Immature natural killer cell (primary cell): Measurements from ENCODE around the gene RUNX1. TPM values are rescaled to one million over a fixed set of nuclear protein-coding genes. Genes with fewer than 3 reads are reported as not detected.

Experiments
- DNase-seq, 3 donors: peaks; one replicate each; pipeline ENCODE4 v3.0.0; 2022; ENCODE audit warnings: mixed read lengths in 1 of 3
- H3K27ac Mint-ChIP-seq, 6 donors: one replicate each; pipeline ENCODE4 v1.8.0; 2020; ENCODE audit warnings: mixed read lengths in 6 of 6, mild to moderate bottlenecking in 5 of 6, inconsistent platforms in 4 of 6, moderate library complexity in 3 of 6
- H3K27me3 Mint-ChIP-seq, 3 donors: one replicate each; pipeline ENCODE4 v1.8.0; 2020 to 2021; ENCODE audit warnings: low read depth in 3 of 3, mild to moderate bottlenecking in 3 of 3, mixed read lengths in 3 of 3, moderate library complexity in 3 of 3, inconsistent platforms in 1 of 3
- H3K36me3 Mint-ChIP-seq, 3 donors: one replicate each; pipeline ENCODE4 v1.8.0; 2020; ENCODE audit warnings: mixed read lengths in 3 of 3, inconsistent platforms in 2 of 3, mild to moderate bottlenecking in 2 of 3
- H3K4me1 Mint-ChIP-seq, 2 donors: one replicate each; pipeline ENCODE4 v1.8.0; 2020; ENCODE audit warnings: inconsistent platforms in 2 of 2, mild to moderate bottlenecking in 2 of 2, mixed read lengths in 2 of 2, moderate library complexity in 1 of 2
- H3K4me3 Mint-ChIP-seq, 5 donors: one replicate each; pipeline ENCODE4 v1.8.0; 2020; ENCODE audit warnings: mild to moderate bottlenecking in 5 of 5, mixed read lengths in 5 of 5, inconsistent platforms in 3 of 5, moderate library complexity in 3 of 5
- H3K9me3 Mint-ChIP-seq, 6 donors: one replicate each; pipeline ENCODE4 v1.8.0; 2020; ENCODE audit warnings: mild to moderate bottlenecking in 6 of 6, mixed read lengths in 6 of 6, inconsistent platforms in 4 of 6, moderate library complexity in 3 of 6
- polyA plus RNA-seq, 3 donors: library from polyadenylated mRNA; unstranded; fragments of 300-500 nt; fragmentation: Illumina TruSeq; gene quantifications; one replicate each; pipeline ENCODE4 v1.2.3, GENCODE V29; 2021

RUNX1 gene
- polyA plus RNA-seq, 3 donors from 2014 or later: 6.2 to 25.2 (median 10.6) TPM

DNA sequence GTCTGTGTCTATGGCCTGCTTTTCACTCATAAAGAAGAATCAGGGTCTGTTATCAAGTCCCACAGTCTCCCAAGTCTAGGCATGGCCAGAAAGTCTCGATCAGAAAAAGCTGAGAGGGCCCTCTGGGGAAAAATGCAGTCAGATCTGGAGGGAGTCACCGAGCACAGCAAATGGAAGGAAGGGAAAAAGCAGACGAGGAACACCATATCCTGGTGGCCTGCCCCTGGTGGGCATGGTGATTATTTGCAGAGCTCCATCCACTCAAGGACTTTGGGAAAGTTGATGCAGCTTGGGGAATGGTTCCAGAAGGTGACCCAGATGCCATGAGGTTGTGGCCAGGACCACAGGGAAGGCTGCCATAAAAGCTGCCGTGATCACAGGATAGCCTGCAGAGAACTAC, 191.2 kb downstream of the RUNX1 start:
- H3K27ac Mint-ChIP-seq: peak overlapping the region in 3 of 6 donors; percentile 31 to 64 (median 35)
- no peaks in the 10 kb centered on the region for H3K9me3 Mint-ChIP-seq
- no peak for DNase-seq
- H3K36me3 Mint-ChIP-seq: peaks cover 16 to 66% (median 33%) of the 10 kb centered on the region in 3 donors
- H3K4me3 Mint-ChIP-seq: no peak overlapping the region
- H3K27me3 Mint-ChIP-seq: peaks cover 0 to 3% (median 2%) of the 10 kb centered on the region in 3 donors
- H3K4me1 Mint-ChIP-seq: peaks cover 4 to 14% of the 10 kb centered on the region in 2 donors

DNA sequence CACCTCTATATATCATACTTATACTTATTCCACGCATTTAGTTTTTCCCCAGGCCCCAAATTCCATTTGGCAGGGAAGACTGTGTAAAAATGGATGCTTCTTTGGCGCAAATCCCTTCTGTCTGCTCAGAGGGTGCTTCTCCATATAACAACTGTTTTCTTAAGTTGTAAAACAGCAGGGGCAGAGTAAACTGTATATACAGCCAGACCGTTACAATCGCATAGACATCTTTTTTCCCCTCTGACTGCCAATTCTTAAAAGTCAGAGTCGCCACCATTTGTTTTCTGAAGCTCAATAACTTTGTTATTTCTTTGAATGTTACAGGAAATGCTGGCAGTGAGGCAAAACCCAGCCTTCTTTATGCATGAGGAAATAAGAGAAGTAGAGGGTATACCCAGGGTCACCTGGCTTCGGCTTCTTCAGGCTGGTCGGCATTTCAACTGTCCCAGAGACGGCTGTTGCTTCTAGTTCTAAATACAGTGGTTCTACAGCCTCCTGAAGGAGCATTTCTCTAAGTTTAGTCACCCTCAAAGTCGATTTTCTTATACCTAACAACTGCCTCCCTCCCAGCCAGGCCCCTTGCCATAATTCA, 191.9 kb downstream of the RUNX1 start:
- peaks cover 16 to 65% (median 33%) of the 10 kb centered on the region in 3 donors for H3K36me3 Mint-ChIP-seq
- peak overlapping the region in 2 of 6 donors; percentile 35 to 64 for H3K27ac Mint-ChIP-seq
- no peaks in the 10 kb centered on the region for H3K9me3 Mint-ChIP-seq
- peaks cover 4 to 7% of the 10 kb centered on the region in 2 donors for H3K4me1 Mint-ChIP-seq
- H3K27me3 Mint-ChIP-seq: peaks cover 0 to 3% (median 2%) of the 10 kb centered on the region in 3 donors
- DNase-seq: no peak
- H3K4me3 Mint-ChIP-seq: no peak overlapping the region

GRCh38 chr21:34852448-34852847, 196.7 kb downstream of the RUNX1 start:
- no peaks in the 10 kb centered on the region for H3K9me3 Mint-ChIP-seq
- peaks cover 8 to 47% (median 15%) of the 10 kb centered on the region in 3 donors for H3K36me3 Mint-ChIP-seq
- DNase-seq: no peak
- H3K4me1 Mint-ChIP-seq: peaks cover 4 to 20% of the 10 kb centered on the region in 2 donors
- no peak overlapping the region for H3K4me3 Mint-ChIP-seq
- peak overlapping the region in 1 of 6 donors; percentile 10 for H3K27ac Mint-ChIP-seq
- peaks cover 0 to 4% (median 2%) of the 10 kb centered on the region in 3 donors for H3K27me3 Mint-ChIP-seq

- DNase-seq: no peak
- H3K36me3 Mint-ChIP-seq: peaks cover 10 to 40% (median 15%) of the 10 kb centered on the region in 3 donors
Observed at GRCh38 chr21:34850166-34850690, 198.9 kb downstream of the RUNX1 start.

DNA sequence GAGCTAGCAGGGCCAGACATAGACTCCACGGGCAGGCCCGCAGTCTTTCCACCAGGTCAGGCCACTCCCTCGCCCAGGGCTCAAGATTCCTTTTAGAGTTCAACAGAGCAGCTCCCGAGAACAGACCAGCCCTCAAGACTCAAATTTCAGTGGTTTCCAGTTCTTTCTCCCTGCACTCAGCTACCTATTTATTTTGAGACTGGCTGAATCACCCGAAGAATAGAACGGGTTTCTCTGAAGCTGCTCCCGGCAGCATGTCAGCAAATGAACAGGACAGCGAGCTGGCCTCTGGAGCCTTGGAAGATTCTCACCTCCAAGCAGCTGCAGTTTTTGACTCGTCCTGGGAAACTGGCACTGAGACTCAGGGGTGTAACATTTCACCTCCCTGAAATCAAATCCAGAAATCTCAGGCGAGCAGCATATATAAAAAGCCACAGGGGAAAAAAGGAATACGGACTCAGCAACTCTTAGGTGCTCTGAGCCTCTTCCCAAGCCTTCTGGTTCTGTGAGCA, 202.4 kb downstream of the RUNX1 start:
- Mint-ChIP-seq H3K9me3 (no peaks in the 10 kb centered on the region), H3K4me3 (no peak overlapping the region), H3K27me3 (peaks cover under 1 to 12% (median 8%) of the 10 kb centered on the region in 3 donors), H3K4me1 (peaks cover 36 to 45% of the 10 kb centered on the region in 2 donors), H3K27ac (peak overlapping the region in 1 of 6 donors; percentile 70), H3K36me3 (peaks cover 14 to 32% (median 15%) of the 10 kb centered on the region in 3 donors)
- DNase-seq: no peak

More at GRCh38 chr21:34850166-34850690, 198.9 kb downstream of the RUNX1 start:
- no peaks in the 10 kb centered on the region for H3K9me3 Mint-ChIP-seq
- H3K4me3 Mint-ChIP-seq: no peak overlapping the region
- peaks cover 2 to 10% (median 4%) of the 10 kb centered on the region in 3 donors for H3K27me3 Mint-ChIP-seq
- H3K4me1 Mint-ChIP-seq: peaks cover 24 to 39% of the 10 kb centered on the region in 2 donors
- no peak overlapping the region for H3K27ac Mint-ChIP-seq

- DNase-seq: peak; percentile 15 to 44 (median 40)
- H3K27me3 Mint-ChIP-seq: peaks cover 0 to 15% (median 8%) of the 10 kb centered on the region in 3 donors
- peak overlapping the region in 4 of 5 donors; percentile 19 to 64 (median 42) for H3K4me3 Mint-ChIP-seq
- peak overlapping the region in 5 of 6 donors; percentile 12 to 70 (median 55) for H3K27ac Mint-ChIP-seq
- peaks cover 6 to 27% (median 10%) of the 10 kb centered on the region in 3 donors for H3K36me3 Mint-ChIP-seq
- peaks cover 38 to 39% of the 10 kb centered on the region in 2 donors for H3K4me1 Mint-ChIP-seq
- H3K9me3 Mint-ChIP-seq: no peaks in the 10 kb centered on the region
Observed at GRCh38 chr21:34845521-34846451, 203.3 kb downstream of the RUNX1 start.

- Mint-ChIP-seq H3K27me3 (peaks cover 0 to 16% (median 6%) of the 10 kb centered on the region in 3 donors), H3K4me1 (peaks cover 43 to 45% of the 10 kb centered on the region in 2 donors), H3K36me3 (peaks cover 6 to 31% (median 10%) of the 10 kb centered on the region in 3 donors), H3K27ac (peak overlapping the region in 2 of 6 donors; percentile 61 to 70), H3K9me3 (no peaks in the 10 kb centered on the region), H3K4me3 (peak overlapping the region in 1 of 5 donors; percentile 9)
- no peak for DNase-seq
Observed at GRCh38 chr21:34844924-34845238, 204.2 kb downstream of the RUNX1 start.

- Mint-ChIP-seq H3K4me1 (peaks cover 49 to 51% of the 10 kb centered on the region in 2 donors), H3K27me3 (peaks cover 0 to 19% (median 6%) of the 10 kb centered on the region in 3 donors), H3K36me3 (peaks cover 6 to 37% (median 10%) of the 10 kb centered on the region in 3 donors), H3K27ac (peak overlapping the region; percentile 9 to 82 (median 52)), H3K4me3 (peak overlapping the region in 1 of 5 donors; percentile 3), H3K9me3 (no peaks in the 10 kb centered on the region)
- no peak for DNase-seq
Observed at GRCh38 chr21:34844013-34844923, 204.8 kb downstream of the RUNX1 start.

GRCh38 chr21:34843562-34843961, 205.5 kb downstream of the RUNX1 start:
- peaks cover 6 to 41% (median 10%) of the 10 kb centered on the region in 3 donors for H3K36me3 Mint-ChIP-seq
- H3K4me1 Mint-ChIP-seq: peaks cover 54 to 57% of the 10 kb centered on the region in 2 donors
- peaks cover 0 to 19% (median 6%) of the 10 kb centered on the region in 3 donors for H3K27me3 Mint-ChIP-seq
- no peaks in the 10 kb centered on the region for H3K9me3 Mint-ChIP-seq
- no peak overlapping the region for H3K4me3 Mint-ChIP-seq
- DNase-seq: no peak
- peak overlapping the region in 5 of 6 donors; percentile 8 to 71 (median 48) for H3K27ac Mint-ChIP-seq

- Mint-ChIP-seq H3K4me3 (no peak overlapping the region), H3K4me1 (peaks cover 44 to 54% of the 10 kb centered on the region in 2 donors), H3K27me3 (peaks cover 0 to 19% (median 4%) of the 10 kb centered on the region in 3 donors), H3K36me3 (peaks cover 3 to 41% (median 14%) of the 10 kb centered on the region in 3 donors), H3K9me3 (no peaks in the 10 kb centered on the region), H3K27ac (peak overlapping the region in 1 of 6 donors; percentile 62)
- no peak for DNase-seq
Observed at GRCh38 chr21:34841154-34841553, 207.9 kb downstream of the RUNX1 start.

- Mint-ChIP-seq H3K36me3 (peaks cover 2 to 39% (median 13%) of the 10 kb centered on the region in 3 donors), H3K4me3 (no peak overlapping the region), H3K9me3 (no peaks in the 10 kb centered on the region), H3K27ac (peak overlapping the region in 1 of 6 donors; percentile 41), H3K4me1 (peaks cover 40 to 54% of the 10 kb centered on the region in 2 donors), H3K27me3 (peaks cover 0 to 19% (median 4%) of the 10 kb centered on the region in 3 donors)
- DNase-seq: no peak
Observed at GRCh38 chr21:34840693-34841092, 208.4 kb downstream of the RUNX1 start.

DNA sequence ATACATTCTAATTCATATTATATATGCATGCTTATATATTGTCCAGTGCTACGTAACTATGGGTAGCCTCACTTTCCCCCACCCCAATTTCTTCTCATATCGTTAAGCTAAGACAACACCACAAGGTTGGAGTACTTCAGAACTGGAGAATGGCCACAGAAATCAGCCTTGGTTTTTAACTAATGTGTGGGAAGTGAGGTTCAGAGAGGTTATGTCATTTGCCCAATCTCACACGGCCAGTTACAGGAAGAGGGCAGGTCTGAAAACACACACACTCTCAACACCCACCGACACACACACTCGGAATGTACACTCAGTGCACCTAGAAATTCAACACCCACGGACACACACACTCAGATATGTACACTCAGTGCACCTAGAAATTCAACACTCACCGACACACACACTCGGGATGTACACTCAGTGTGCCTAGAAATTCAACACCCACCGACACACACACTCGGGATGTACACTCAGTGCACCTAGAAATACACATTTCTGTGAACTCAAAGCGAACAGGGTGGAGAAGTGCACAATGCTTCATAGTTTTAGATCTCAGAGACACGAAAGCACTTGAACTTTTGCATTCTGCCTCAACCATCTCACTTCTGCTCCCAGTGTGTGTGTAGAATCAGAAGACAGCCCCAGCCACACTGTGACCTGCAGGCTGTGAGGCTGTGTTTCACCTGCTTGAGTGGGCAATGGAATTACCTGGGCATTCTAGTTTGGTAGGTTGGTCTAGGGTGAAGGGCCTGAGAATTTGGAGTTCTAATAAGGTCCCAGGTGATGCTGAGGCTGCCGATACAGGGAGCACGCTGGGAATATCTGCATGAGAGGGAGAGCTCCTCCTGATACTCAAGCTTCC, 209.9 kb downstream of the RUNX1 start:
- Mint-ChIP-seq H3K4me1 (peaks cover 35 to 54% of the 10 kb centered on the region in 2 donors), H3K27ac (peak overlapping the region; percentile 20 to 84 (median 66)), H3K36me3 (peaks cover 0 to 30% (median 7%) of the 10 kb centered on the region in 3 donors), H3K9me3 (no peaks in the 10 kb centered on the region), H3K27me3 (peaks cover 0 to 9% (median 3%) of the 10 kb centered on the region in 3 donors), H3K4me3 (peak overlapping the region in 1 of 5 donors; percentile 16)
- DNase-seq: no peak
